ENCODE measurements around the gene TNIP2.

DNA sequence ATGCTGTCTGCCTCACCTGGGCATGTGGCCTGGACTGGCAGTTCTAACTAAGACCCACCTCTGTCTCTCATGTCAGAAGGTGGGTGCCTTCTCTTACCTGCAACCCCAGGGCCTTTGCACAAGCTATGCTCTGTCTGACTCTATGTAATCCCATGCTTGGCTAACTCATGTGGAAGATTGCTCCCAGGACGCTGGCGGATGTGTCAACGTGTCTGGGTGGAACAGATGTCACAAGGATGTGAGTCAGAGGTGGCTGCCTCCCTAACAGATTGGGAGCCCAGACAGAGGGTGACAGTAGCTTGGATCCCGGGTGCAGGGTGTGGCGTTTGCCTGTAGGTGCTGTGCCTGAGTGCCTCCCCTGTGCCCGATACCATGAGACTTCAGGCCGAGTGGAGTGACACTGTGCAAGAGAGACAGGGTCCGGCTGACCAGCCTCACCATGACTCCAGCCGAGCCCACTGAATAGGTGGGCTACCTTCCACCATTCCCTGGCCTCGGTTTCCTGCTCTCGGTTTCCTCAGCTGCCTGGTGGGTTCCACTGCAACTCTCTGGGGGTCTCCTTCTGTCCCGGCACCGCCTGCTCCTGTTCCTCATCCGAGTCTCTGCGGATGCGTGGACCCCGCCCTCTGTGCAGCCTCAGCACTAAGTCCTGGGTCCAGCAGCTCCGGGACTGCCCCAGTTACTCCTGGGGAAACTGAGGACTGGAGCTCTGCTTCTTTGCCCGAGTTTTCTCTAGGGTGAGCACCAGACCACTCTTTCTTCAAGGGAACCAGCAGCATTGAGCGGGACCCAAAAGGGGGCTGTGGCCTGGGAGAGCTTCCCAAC is 47.7 kb upstream of the TNIP2 start:
- TF ChIP-seq, protein P1, sequence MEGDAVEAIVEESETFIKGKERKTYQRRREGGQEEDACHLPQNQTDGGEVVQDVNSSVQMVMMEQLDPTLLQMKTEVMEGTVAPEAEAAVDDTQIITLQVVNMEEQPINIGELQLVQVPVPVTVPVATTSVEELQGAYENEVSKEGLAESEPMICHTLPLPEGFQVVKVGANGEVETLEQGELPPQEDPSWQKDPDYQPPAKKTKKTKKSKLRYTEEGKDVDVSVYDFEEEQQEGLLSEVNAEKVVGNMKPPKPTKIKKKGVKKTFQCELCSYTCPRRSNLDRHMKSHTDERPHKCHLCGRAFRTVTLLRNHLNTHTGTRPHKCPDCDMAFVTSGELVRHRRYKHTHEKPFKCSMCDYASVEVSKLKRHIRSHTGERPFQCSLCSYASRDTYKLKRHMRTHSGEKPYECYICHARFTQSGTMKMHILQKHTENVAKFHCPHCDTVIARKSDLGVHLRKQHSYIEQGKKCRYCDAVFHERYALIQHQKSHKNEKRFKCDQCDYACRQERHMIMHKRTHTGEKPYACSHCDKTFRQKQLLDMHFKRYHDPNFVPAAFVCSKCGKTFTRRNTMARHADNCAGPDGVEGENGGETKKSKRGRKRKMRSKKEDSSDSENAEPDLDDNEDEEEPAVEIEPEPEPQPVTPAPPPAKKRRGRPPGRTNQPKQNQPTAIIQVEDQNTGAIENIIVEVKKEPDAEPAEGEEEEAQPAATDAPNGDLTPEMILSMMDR (IDR thresholded peaks at IDR 0.05; ENCODE audit: insufficient read depth, low read depth, low read length) = no peak
- TF ChIP-seq EZH2 (IDR thresholded peaks at IDR 0.05; ENCODE audit: insufficient read depth, low read length) = no peak
